ENCODE results near the gene P3H2. TPM values are rescaled to one million over a fixed set of nuclear protein-coding genes. Genes with fewer than 3 reads are reported as not detected.

P3H2 gene
- total RNA-seq, 2 donors from 2014 or later, result 285 to 322 TPM

GRCh38 chr3:189937302-189938127 lies 183.2 kb downstream of the P3H2 start:
- Histone ChIP-seq H3K27ac (ENCODE audit: low read depth, low read length) (no peak overlapping the region), H3K27me3 (ENCODE audit: control insufficient read depth, insufficient read depth, low read length, poor library complexity, severe bottlenecking) (no peaks in the 10 kb centered on the region), H3K4me3 (ENCODE audit: low read length) (no peak overlapping the region), H3K9me3 (ENCODE audit: control insufficient read depth, low read length) (no peaks in the 10 kb centered on the region), H3K9ac (ENCODE audit: extremely low read depth, low read length, poor library complexity, severe bottlenecking) (no peak overlapping the region), H3K4me1 (ENCODE audit: control insufficient read depth, insufficient read depth, low read length) (peaks cover 3% of the 10 kb centered on the region), H3K36me3 (ENCODE audit: control insufficient read depth, insufficient read depth, low read length) (no peaks in the 10 kb centered on the region)
- no peak for DNase-seq
- no peak overlapping the region for H3K4me3 Mint-ChIP-seq
- H3K36me3 Mint-ChIP-seq (ENCODE audit: low read depth), result no peaks in the 10 kb centered on the region
- TF ChIP-seq, protein P1, sequence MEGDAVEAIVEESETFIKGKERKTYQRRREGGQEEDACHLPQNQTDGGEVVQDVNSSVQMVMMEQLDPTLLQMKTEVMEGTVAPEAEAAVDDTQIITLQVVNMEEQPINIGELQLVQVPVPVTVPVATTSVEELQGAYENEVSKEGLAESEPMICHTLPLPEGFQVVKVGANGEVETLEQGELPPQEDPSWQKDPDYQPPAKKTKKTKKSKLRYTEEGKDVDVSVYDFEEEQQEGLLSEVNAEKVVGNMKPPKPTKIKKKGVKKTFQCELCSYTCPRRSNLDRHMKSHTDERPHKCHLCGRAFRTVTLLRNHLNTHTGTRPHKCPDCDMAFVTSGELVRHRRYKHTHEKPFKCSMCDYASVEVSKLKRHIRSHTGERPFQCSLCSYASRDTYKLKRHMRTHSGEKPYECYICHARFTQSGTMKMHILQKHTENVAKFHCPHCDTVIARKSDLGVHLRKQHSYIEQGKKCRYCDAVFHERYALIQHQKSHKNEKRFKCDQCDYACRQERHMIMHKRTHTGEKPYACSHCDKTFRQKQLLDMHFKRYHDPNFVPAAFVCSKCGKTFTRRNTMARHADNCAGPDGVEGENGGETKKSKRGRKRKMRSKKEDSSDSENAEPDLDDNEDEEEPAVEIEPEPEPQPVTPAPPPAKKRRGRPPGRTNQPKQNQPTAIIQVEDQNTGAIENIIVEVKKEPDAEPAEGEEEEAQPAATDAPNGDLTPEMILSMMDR (conservative IDR thresholded peaks at IDR 0.05), result no peak
- 92 to 94% methylated on average over 4 to 7 of the region's 7 CpGs for WGBS, 2 experiments (ENCODE audit: insufficient coverage in 1 of 2, insufficient read length in 1 of 2)
- H3K4me1 Mint-ChIP-seq, result peaks cover 23% of the 10 kb centered on the region
- H3K27me3 Mint-ChIP-seq (ENCODE audit: insufficient read depth), result no peaks in the 10 kb centered on the region
- H3K27ac Mint-ChIP-seq, result no peak overlapping the region
- H3K9me3 Mint-ChIP-seq, result no peaks in the 10 kb centered on the region

DNA sequence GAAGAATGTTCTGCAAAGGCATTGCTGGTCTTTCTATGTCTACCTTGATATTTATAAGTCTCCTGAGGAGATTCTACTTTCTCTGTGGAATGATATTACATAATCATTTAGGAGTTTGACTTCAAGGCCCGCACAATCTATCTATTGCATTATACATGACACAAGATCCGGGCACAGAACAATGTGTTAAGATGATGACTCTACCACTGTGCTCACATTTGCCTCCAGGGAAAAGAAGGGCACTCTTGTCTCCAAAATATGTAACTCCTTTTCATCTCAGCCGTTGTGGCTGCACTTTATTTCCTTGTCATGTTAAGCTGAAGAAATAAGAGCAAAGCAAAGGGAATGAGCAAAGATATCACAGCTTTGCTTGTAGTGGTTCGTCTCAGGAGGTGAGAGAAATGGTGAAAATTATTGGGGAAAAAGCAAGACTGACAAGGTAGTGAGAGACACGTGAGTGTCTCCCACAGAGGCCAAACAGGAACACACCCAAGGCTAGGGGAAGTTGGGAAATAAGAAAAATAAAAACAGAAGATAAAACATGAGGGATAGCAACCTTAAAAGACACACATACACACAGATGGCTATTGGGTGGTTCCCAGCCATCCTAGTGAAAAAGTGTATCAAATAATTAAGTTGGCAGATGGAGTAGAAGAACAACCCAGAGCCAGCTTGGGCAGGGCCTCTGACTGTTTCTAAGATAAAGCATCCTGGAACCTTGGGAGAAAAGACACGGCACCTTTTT lies 184.3 kb downstream of the P3H2 start:
- Histone ChIP-seq H3K9me3 (ENCODE audit: control insufficient read depth, low read length) (no peaks in the 10 kb centered on the region), H3K4me3 (ENCODE audit: low read length) (no peak overlapping the region), H3K4me1 (ENCODE audit: control insufficient read depth, insufficient read depth, low read length) (no peaks in the 10 kb centered on the region), H3K9ac (ENCODE audit: extremely low read depth, low read length, poor library complexity, severe bottlenecking) (no peak overlapping the region), H3K36me3 (ENCODE audit: control insufficient read depth, insufficient read depth, low read length) (no peaks in the 10 kb centered on the region), H3K27me3 (ENCODE audit: control insufficient read depth, insufficient read depth, low read length, poor library complexity, severe bottlenecking) (no peaks in the 10 kb centered on the region), H3K27ac (ENCODE audit: low read depth, low read length) (no peak overlapping the region)
- H3K9me3 Mint-ChIP-seq, result no peaks in the 10 kb centered on the region
- H3K27ac Mint-ChIP-seq, result no peak overlapping the region
- no peak for DNase-seq
- no peak overlapping the region for H3K4me3 Mint-ChIP-seq
- 88 to 93% methylated on average over 6 of the region's 6 CpGs for WGBS, 2 experiments (ENCODE audit: insufficient coverage in 1 of 2, insufficient read length in 1 of 2)
- no peaks in the 10 kb centered on the region for H3K36me3 Mint-ChIP-seq (ENCODE audit: low read depth)
- peaks cover 15% of the 10 kb centered on the region for H3K4me1 Mint-ChIP-seq
- no peaks in the 10 kb centered on the region for H3K27me3 Mint-ChIP-seq (ENCODE audit: insufficient read depth)
- TF ChIP-seq, protein P1 (conservative IDR thresholded peaks at IDR 0.05), result no peak

- Mint-ChIP-seq H3K27ac (no peak overlapping the region), H3K9me3 (no peaks in the 10 kb centered on the region)
Measured at GRCh38 chr3:189927975-189928895, 192.5 kb downstream of the P3H2 start.

More at GRCh38 chr3:189927975-189928895, 192.5 kb downstream of the P3H2 start:
- no peaks in the 10 kb centered on the region for H3K36me3 Mint-ChIP-seq (ENCODE audit: low read depth)
- Histone ChIP-seq H3K27ac (ENCODE audit: low read depth, low read length) (no peak overlapping the region), H3K9ac (ENCODE audit: extremely low read depth, low read length, poor library complexity, severe bottlenecking) (no peak overlapping the region), H3K36me3 (ENCODE audit: control insufficient read depth, insufficient read depth, low read length) (no peaks in the 10 kb centered on the region), H3K9me3 (ENCODE audit: control insufficient read depth, low read length) (no peaks in the 10 kb centered on the region), H3K4me1 (ENCODE audit: control insufficient read depth, insufficient read depth, low read length) (no peaks in the 10 kb centered on the region), H3K27me3 (ENCODE audit: control insufficient read depth, insufficient read depth, low read length, poor library complexity, severe bottlenecking) (peaks cover 2% of the 10 kb centered on the region), H3K4me3 (ENCODE audit: low read length) (no peak overlapping the region)
- H3K27me3 Mint-ChIP-seq (ENCODE audit: insufficient read depth), result peaks cover 2% of the 10 kb centered on the region
- WGBS, 2 experiments (ENCODE audit: insufficient coverage in 1 of 2, insufficient read length in 1 of 2), result 88 to 91% methylated on average over 5 to 6 of the region's 6 CpGs
- TF ChIP-seq, protein P1 (conservative IDR thresholded peaks at IDR 0.05), result no peak
- no peak for DNase-seq
- H3K4me3 Mint-ChIP-seq, result no peak overlapping the region
- H3K4me1 Mint-ChIP-seq, result no peaks in the 10 kb centered on the region

Data from endodermal cell (in vitro differentiated cells).